ENCODE data around the gene NEK1. TPM values are rescaled to one million over a fixed set of nuclear protein-coding genes. Genes with fewer than 3 reads are reported as not detected.
A peak's percentile ranks its signal among the peaks of the same experiment; 100 is the strongest.

NEK1 gene
- total RNA-seq, 1 donor from 2014 or later: 11.0 TPM

DNA sequence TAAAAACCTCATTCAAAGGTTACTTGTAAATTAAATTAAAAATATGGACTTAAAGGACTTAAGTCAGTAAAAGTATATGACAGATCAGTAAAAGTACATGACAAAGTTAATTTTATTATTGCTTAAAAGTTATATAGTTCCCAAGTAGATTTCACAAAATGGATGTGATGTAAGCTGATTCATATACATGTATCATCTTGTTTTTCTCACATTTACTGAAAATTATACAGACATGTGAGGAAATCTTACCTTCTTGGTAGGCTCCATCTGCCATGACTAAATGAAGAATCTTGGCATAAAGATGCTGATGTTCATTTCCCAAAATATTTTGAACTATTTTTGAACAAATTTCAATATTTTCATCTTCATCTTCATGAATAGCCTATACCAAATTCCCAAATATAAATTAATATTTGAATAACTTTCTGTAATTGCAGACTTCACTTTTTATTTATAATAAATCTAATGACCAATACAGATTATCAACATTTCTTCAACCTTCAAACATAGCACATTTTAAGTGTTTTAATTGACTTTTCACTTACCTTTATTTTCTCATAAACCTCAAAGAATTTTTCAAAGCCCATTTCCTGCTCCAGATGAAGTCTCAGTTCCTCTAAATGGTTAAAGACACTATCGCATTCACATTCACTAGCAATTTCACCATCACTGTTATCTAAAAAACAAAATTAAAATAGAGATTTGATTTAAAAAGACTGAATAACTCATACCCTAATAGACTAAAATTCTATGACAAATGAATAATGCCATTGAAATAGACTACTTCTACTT, 212.2 kb downstream of the NEK1 start:
- no peaks in the 10 kb centered on the region for H3K27me3 ChIP-seq
- H3K36me3 ChIP-seq: no peaks in the 10 kb centered on the region
- H3K27ac ChIP-seq: no peak overlapping the region
- TF ChIP-seq, protein P1, sequence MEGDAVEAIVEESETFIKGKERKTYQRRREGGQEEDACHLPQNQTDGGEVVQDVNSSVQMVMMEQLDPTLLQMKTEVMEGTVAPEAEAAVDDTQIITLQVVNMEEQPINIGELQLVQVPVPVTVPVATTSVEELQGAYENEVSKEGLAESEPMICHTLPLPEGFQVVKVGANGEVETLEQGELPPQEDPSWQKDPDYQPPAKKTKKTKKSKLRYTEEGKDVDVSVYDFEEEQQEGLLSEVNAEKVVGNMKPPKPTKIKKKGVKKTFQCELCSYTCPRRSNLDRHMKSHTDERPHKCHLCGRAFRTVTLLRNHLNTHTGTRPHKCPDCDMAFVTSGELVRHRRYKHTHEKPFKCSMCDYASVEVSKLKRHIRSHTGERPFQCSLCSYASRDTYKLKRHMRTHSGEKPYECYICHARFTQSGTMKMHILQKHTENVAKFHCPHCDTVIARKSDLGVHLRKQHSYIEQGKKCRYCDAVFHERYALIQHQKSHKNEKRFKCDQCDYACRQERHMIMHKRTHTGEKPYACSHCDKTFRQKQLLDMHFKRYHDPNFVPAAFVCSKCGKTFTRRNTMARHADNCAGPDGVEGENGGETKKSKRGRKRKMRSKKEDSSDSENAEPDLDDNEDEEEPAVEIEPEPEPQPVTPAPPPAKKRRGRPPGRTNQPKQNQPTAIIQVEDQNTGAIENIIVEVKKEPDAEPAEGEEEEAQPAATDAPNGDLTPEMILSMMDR (IDR thresholded peaks at IDR 0.05): no peak
- intact Hi-C loops (cut with DNase I): no loop called here
- no peak overlapping the region for H3K4me3 ChIP-seq
- DNase-seq (ENCODE audit: low spot score in 2 of 2): no peak
- no peaks in the 10 kb centered on the region for H3K9me3 ChIP-seq
- H3K4me1 ChIP-seq: no peaks in the 10 kb centered on the region

- Histone ChIP-seq H3K27ac (peak overlapping the region in 1 of 2 donors; percentile 23), H3K36me3 (no peaks in the 10 kb centered on the region), H3K4me1 (no peaks in the 10 kb centered on the region), H3K4me3 (no peak overlapping the region), H3K9me3 (no peaks in the 10 kb centered on the region), H3K27me3 (no peaks in the 10 kb centered on the region)
- intact Hi-C loops (cut with DNase I): no loop called here
- DNase-seq (ENCODE audit: low spot score in 2 of 2): no peak
- TF ChIP-seq, protein P1 (IDR thresholded peaks at IDR 0.05): no peak
Measured at GRCh38 chr4:169398316-169398715, 214.1 kb downstream of the NEK1 start.

- H3K4me1 ChIP-seq: no peaks in the 10 kb centered on the region
- TF ChIP-seq, protein P1 (IDR thresholded peaks at IDR 0.05): no peak
- no peak overlapping the region for H3K4me3 ChIP-seq
- DNase-seq (ENCODE audit: low spot score in 2 of 2): no peak
- H3K36me3 ChIP-seq: no peaks in the 10 kb centered on the region
- intact Hi-C loops (cut with DNase I): no loop called here
- H3K27ac ChIP-seq: no peak overlapping the region
- no peaks in the 10 kb centered on the region for H3K27me3 ChIP-seq
- no peaks in the 10 kb centered on the region for H3K9me3 ChIP-seq
Measured at GRCh38 chr4:169397762-169398161, 214.6 kb downstream of the NEK1 start.

DNA sequence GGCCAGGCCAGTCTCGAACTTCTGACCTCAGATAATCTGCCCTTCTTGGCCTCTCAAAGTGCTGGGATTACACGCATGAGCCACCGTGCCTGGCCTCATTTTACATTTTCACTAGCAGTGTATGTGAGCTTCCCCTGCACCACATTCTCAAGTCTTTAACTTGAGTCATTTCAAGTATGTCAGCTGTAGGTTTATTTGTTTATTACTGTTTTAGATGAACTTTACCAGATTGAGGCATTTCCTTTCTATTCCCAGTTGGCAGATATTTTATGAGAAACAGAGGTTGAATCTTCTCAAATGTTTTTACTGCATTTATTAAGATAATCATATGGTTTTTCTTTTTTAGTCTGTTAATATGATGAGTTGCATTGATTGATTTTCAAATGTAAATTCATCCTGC, 227.0 kb downstream of the NEK1 start:
- intact Hi-C loops (cut with DNase I): no loop called here
- TF ChIP-seq, protein P1 (IDR thresholded peaks at IDR 0.05): no peak

GRCh38 chr4:169384779-169385178, 227.6 kb downstream of the NEK1 start:
- no peaks in the 10 kb centered on the region for H3K27me3 ChIP-seq
- no peak overlapping the region for H3K27ac ChIP-seq
- no peaks in the 10 kb centered on the region for H3K36me3 ChIP-seq
- peaks cover 4 to 10% of the 10 kb centered on the region in 2 donors for H3K9me3 ChIP-seq
- intact Hi-C loops (cut with DNase I): no loop called here
- no peak overlapping the region for H3K4me3 ChIP-seq
- H3K4me1 ChIP-seq: no peaks in the 10 kb centered on the region
- TF ChIP-seq, protein P1 (IDR thresholded peaks at IDR 0.05): no peak
- no peak for DNase-seq (ENCODE audit: low spot score in 2 of 2)

More for the DNA sequence above, 227.0 kb downstream of the NEK1 start:
- Histone ChIP-seq H3K27ac (no peak overlapping the region), H3K4me3 (no peak overlapping the region), H3K4me1 (no peaks in the 10 kb centered on the region), H3K36me3 (no peaks in the 10 kb centered on the region), H3K9me3 (peaks cover 4 to 10% of the 10 kb centered on the region in 2 donors), H3K27me3 (no peaks in the 10 kb centered on the region)
- DNase-seq (ENCODE audit: low spot score in 2 of 2): no peak
